Measurements from ENCODE around the gene NOM1.

DNA sequence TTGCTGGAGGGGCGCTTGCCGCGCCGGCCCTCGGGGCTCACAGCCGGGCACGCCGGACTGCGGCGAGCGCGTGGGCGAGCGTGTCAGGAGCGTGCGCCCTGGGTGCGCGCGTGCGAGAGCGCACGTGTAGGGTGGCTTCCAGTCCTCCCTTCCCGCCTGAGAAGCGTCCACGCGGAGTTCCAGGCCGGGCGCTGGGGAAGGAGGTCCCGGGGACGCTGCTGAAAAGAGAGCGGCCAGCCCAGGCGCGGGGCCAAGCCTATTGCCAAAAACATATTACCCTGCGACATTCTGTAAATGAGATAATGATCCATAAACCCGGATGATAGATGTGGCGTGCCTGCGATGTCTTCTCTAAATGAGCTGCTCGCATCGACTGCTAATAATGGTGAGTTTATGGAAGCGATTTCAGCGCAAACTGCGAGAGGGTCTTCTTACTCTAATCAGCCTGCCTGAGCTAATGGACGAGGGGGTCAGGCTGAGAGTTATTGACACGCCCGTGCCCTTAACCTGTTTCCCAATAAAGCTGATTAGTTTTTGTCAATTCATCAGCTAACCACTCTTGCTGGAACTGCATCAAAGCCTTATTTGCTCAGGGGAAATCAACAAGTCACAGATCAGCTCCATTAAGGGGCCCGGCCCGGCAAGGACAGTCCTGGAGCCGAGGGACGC, 69.0 kb downstream of the NOM1 start:
- TF ChIP-seq, protein P1, sequence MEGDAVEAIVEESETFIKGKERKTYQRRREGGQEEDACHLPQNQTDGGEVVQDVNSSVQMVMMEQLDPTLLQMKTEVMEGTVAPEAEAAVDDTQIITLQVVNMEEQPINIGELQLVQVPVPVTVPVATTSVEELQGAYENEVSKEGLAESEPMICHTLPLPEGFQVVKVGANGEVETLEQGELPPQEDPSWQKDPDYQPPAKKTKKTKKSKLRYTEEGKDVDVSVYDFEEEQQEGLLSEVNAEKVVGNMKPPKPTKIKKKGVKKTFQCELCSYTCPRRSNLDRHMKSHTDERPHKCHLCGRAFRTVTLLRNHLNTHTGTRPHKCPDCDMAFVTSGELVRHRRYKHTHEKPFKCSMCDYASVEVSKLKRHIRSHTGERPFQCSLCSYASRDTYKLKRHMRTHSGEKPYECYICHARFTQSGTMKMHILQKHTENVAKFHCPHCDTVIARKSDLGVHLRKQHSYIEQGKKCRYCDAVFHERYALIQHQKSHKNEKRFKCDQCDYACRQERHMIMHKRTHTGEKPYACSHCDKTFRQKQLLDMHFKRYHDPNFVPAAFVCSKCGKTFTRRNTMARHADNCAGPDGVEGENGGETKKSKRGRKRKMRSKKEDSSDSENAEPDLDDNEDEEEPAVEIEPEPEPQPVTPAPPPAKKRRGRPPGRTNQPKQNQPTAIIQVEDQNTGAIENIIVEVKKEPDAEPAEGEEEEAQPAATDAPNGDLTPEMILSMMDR (IDR thresholded peaks at IDR 0.05; ENCODE audit: insufficient read depth, low read length) = no peak
- TF ChIP-seq, protein P2, sequence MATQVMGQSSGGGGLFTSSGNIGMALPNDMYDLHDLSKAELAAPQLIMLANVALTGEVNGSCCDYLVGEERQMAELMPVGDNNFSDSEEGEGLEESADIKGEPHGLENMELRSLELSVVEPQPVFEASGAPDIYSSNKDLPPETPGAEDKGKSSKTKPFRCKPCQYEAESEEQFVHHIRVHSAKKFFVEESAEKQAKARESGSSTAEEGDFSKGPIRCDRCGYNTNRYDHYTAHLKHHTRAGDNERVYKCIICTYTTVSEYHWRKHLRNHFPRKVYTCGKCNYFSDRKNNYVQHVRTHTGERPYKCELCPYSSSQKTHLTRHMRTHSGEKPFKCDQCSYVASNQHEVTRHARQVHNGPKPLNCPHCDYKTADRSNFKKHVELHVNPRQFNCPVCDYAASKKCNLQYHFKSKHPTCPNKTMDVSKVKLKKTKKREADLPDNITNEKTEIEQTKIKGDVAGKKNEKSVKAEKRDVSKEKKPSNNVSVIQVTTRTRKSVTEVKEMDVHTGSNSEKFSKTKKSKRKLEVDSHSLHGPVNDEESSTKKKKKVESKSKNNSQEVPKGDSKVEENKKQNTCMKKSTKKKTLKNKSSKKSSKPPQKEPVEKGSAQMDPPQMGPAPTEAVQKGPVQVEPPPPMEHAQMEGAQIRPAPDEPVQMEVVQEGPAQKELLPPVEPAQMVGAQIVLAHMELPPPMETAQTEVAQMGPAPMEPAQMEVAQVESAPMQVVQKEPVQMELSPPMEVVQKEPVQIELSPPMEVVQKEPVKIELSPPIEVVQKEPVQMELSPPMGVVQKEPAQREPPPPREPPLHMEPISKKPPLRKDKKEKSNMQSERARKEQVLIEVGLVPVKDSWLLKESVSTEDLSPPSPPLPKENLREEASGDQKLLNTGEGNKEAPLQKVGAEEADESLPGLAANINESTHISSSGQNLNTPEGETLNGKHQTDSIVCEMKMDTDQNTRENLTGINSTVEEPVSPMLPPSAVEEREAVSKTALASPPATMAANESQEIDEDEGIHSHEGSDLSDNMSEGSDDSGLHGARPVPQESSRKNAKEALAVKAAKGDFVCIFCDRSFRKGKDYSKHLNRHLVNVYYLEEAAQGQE (IDR thresholded peaks at IDR 0.05; ENCODE audit: insufficient replicate concordance, low read depth) = no peak
- TF ChIP-seq POLR2AphosphoS5 (IDR thresholded peaks at IDR 0.05; ENCODE audit: low read depth) = no peak
